Esophagus squamous epithelium (tissue), 5 donors: ENCODE measurements around the gene BACH1. TPM values are rescaled to one million over a fixed set of nuclear protein-coding genes. Genes with fewer than 3 reads are reported as not detected.

Experiments used
- DNase-seq: peaks from one replicate; lab custom pipeline; 2025; lab: John Stamatoyannopoulos, UW
- H3K27ac ChIP-seq, 4 donors: fragments of 200-600 bp; sonication (generic); one replicate each; pipeline ENCODE4 v1.5.1; 2016 to 2019; ENCODE audit warnings: mild to moderate bottlenecking in 1 of 4
- H3K27me3 ChIP-seq, 4 donors: fragments of 200-600 bp; sonication (generic); 1 replicate in 3 of 4; 2 replicates in 1 of 4; pipeline versions ENCODE4 v1.5.1 to v1.6.0; 2017 to 2021; ENCODE audit warnings: antibody characterized with exemption in 1 of 4
- H3K36me3 ChIP-seq, 3 donors: fragments of 200-600 bp; sonication (generic); one replicate each; pipeline ENCODE4 v1.5.1; 2016 to 2019
- H3K4me1 ChIP-seq, 3 donors: fragments of 200-600 bp; sonication (generic); one replicate each; pipeline ENCODE4 v1.5.1; 2017 to 2019
- H3K4me3 ChIP-seq, 4 donors: fragments of 200-600 bp; sonication (generic); 1 replicate in 3 of 4; 2 replicates in 1 of 4; pipeline ENCODE4 v1.5.1; 2016 to 2019; ENCODE audit warnings: mild to moderate bottlenecking in 2 of 4, moderate library complexity in 1 of 4
- H3K9me3 ChIP-seq, 3 donors: fragments of 200-600 bp; sonication (generic); one replicate each; pipeline ENCODE4 v1.5.1; 2016 to 2019
- CTCF ChIP-seq, 6 experiments: fragments of 450-650 bp in 4 of 6; fragments of 200-600 bp in 2 of 6; sonication (generic) in 2 of 6; IDR thresholded peaks; one replicate each; pipeline ENCODE4 v1.5.1; 2016 to 2019; ENCODE audit warnings: antibody characterized with exemption in 6 of 6, mild to moderate bottlenecking in 4 of 6, moderate library complexity in 4 of 6
- POLR2A ChIP-seq, 4 donors: fragments of 450-650 bp; IDR thresholded peaks; one replicate each; pipeline ENCODE4 v1.6.1; 2017; ENCODE audit warnings: antibody characterized with exemption in 4 of 4, mild to moderate bottlenecking in 4 of 4, moderate library complexity in 3 of 4
- WGBS, 2 donors: methylation state at CpG; one replicate each; pipeline ENCODE4 v1.1.5; 2018; 5-methylcytosine and 5-hydroxymethylcytosine counted together
- intact Hi-C: fragments of 100-400 bp; cut with DNase I; formaldehyde crosslinking; loops from one replicate; pipeline ENCODE4 v1.15.0; 2022
- total RNA-seq, 4 donors: library from RNA; depleted of rRNA; stranded (reverse); fragments of >200 nt; gene quantifications; one replicate each; pipeline ENCODE4 v1.1.0, GENCODE V29; 2016
- donor health status: DM: yes; HTN: yes; CAD: no.

Gene BACH1
- total RNA-seq, 4 donors from 2014 or later, result 39.6 to 54.6 (median 44.8) TPM

- Histone ChIP-seq H3K4me1 (no peaks in the 10 kb centered on the region), H3K36me3 (no peaks in the 10 kb centered on the region), H3K9me3 (no peaks in the 10 kb centered on the region), H3K4me3 (no peak overlapping the region), H3K27me3 (no peaks in the 10 kb centered on the region), H3K27ac (no peak overlapping the region)
- TF ChIP-seq CTCF (IDR thresholded peaks at IDR 0.05) (no peak), POLR2A (IDR thresholded peaks at IDR 0.05) (no peak)
- no peak for DNase-seq
- 75 to 94% methylated on average over 3 of the region's 3 CpGs for WGBS, 2 donors
- intact Hi-C loops, result no loop called here
Measured at GRCh38 chr21:29389136-29389535, 90.4 kb downstream of the BACH1 start.

GRCh38 chr21:29390778-29391177 is 92.1 kb downstream of the BACH1 start:
- Histone ChIP-seq H3K4me1 (no peaks in the 10 kb centered on the region), H3K9me3 (no peaks in the 10 kb centered on the region), H3K4me3 (no peak overlapping the region), H3K27me3 (no peaks in the 10 kb centered on the region), H3K36me3 (no peaks in the 10 kb centered on the region), H3K27ac (no peak overlapping the region)
- intact Hi-C loops, result no loop called here
- no peak for DNase-seq
- WGBS, 2 donors, result 84 to 98% methylated on average over 2 of the region's 2 CpGs
- TF ChIP-seq CTCF (IDR thresholded peaks at IDR 0.05) (no peak), POLR2A (IDR thresholded peaks at IDR 0.05) (no peak)

- no peak for TF ChIP-seq POLR2A (IDR thresholded peaks at IDR 0.05)
- TF ChIP-seq CTCF (IDR thresholded peaks at IDR 0.05), result no peak
- no peak overlapping the region for H3K4me3 ChIP-seq
- no peak overlapping the region for H3K27ac ChIP-seq
- no peaks in the 10 kb centered on the region for H3K27me3 ChIP-seq
- intact Hi-C loops, result no loop called here
- no peak for DNase-seq
- H3K4me1 ChIP-seq, result no peaks in the 10 kb centered on the region
- WGBS, 2 donors, result 92 to 93% methylated on average over 2 of the region's 2 CpGs
- no peaks in the 10 kb centered on the region for H3K36me3 ChIP-seq
- H3K9me3 ChIP-seq, result no peaks in the 10 kb centered on the region
Measured at GRCh38 chr21:29394051-29394450, 95.3 kb downstream of the BACH1 start.

Other genes with a start within 250 kb of the BACH1 start
- gene CCT8, start 225.3 kb upstream of the BACH1 start, total RNA-seq, result 100 to 1,000 TPM in 3 of 4 donors, 10 to 100 TPM in 1; 69.5 to 170 (median 133) TPM
- 1 to 10 TPM; 1.7 to 7.8 (median 6.9) TPM for gene MAP3K7CL, start 168.3 kb upstream of the BACH1 start, total RNA-seq